ENCODE measurements around the gene RNU6-7. TPM values are rescaled to one million over a fixed set of nuclear protein-coding genes. Genes with fewer than 3 reads are reported as not detected.

RNU6-7 gene
- total RNA-seq, 1 experiment from 2014 or later, result not detected

DNA sequence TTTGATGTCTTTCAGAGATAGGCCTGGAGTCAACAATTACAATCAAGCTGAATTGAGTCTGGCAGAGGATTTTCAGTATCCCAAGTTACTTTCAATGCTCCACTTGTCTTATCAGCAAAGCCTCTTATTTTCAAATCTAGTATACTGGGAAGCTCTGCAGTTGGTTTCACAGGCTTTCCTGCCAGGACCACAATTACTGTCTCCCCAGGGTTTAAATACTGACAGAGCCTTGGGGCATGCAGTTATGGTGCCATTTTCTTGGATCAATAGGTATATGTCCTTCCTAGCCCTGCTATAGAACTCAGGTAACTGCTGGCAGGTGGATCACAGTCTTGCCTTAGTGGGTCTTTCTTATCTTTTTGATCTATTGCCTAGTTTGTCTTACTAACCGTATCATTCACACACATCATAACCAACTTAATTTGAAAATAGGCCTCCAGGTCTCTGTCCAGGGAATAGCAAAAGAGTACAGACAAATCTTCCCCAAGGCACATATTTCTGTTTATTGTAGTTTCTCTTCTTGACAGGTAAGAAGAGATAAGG lies 23.6 kb downstream of the RNU6-7 start:
- Histone ChIP-seq H4K91ac (ENCODE audit: insufficient read length, low read depth, low read length) (no peak overlapping the region), H3K79me2 (ENCODE audit: insufficient read depth, low read length) (no peaks in the 10 kb centered on the region), H2BK120ac (ENCODE audit: low read depth, low read length, poor library complexity, severe bottlenecking) (no peak overlapping the region), H3K4me1 (ENCODE audit: insufficient read depth, low read length) (no peaks in the 10 kb centered on the region), H3K14ac (ENCODE audit: insufficient read depth, low read length) (no peak overlapping the region), H3K23me2 (ENCODE audit: insufficient read length, low read depth, low read length, poor library complexity, severe bottlenecking) (no peaks in the 10 kb centered on the region), H2AFZ (ENCODE audit: low read length) (no peak overlapping the region), H3K79me1 (ENCODE audit: insufficient read depth, low read depth, low read length, poor library complexity, severe bottlenecking) (no peaks in the 10 kb centered on the region), H3K9me3 (ENCODE audit: control insufficient read depth, low read depth, low read length) (no peaks in the 10 kb centered on the region), H3K56ac (ENCODE audit: insufficient read length, low read depth, low read length) (no peak overlapping the region), H3K27ac (ENCODE audit: insufficient read length, low read depth, low read length) (no peak overlapping the region), H2AK5ac (ENCODE audit: insufficient read length, low read length) (no peak overlapping the region), H4K8ac (replicated peaks; ENCODE audit: insufficient read length, low read depth, low read length) (no peak overlapping the region), H3K4me2 (ENCODE audit: insufficient read depth, insufficient read length, low read length) (no peak overlapping the region), H3K4ac (ENCODE audit: low read depth, low read length) (no peak overlapping the region), H2BK15ac (ENCODE audit: low read depth, low read length) (no peak overlapping the region), H3T11ph (ENCODE audit: low read length) (no peak overlapping the region), H4K20me1 (ENCODE audit: control insufficient read depth, insufficient read depth, insufficient read length) (no peaks in the 10 kb centered on the region), H3K18ac (ENCODE audit: insufficient read length, low read depth, low read length) (no peak overlapping the region), H2BK20ac (ENCODE audit: low read depth, low read length, poor library complexity, severe bottlenecking) (no peak overlapping the region), H3K9ac (ENCODE audit: extremely low read depth, insufficient read length, low read length) (no peak overlapping the region), H3K23ac (ENCODE audit: insufficient read length, low read depth, low read length) (no peak overlapping the region), H2BK12ac (ENCODE audit: insufficient read length, low read depth, low read length) (no peak overlapping the region), H2BK5ac (ENCODE audit: insufficient read length, low read length) (no peak overlapping the region), H4K5ac (ENCODE audit: insufficient read length, low read depth, low read length) (no peak overlapping the region), H3K27me3 (ENCODE audit: insufficient read depth, low read length) (no peaks in the 10 kb centered on the region)
- Mint-ChIP-seq H3K4me3 (no peak overlapping the region), H3K4me1 (no peaks in the 10 kb centered on the region), H3K36me3 (ENCODE audit: insufficient read depth in 1 of 3, low read depth in 3 of 3) (no peaks in the 10 kb centered on the region), H3K27ac (0 out of 7 replicates have a peak overlapping the region, but pooled peaks of 1 of the 3 experiments have one; percentile 21), H3K27me3 (ENCODE audit: low read depth) (no peaks in the 10 kb centered on the region), H3K9me3 (no peaks in the 10 kb centered on the region)
- WGBS (ENCODE audit: extremely low coverage, insufficient read length, low lambda C conversion rate), result no CpG with 5 or more reads among the region's 1 CpG
- TF ChIP-seq, protein P1, sequence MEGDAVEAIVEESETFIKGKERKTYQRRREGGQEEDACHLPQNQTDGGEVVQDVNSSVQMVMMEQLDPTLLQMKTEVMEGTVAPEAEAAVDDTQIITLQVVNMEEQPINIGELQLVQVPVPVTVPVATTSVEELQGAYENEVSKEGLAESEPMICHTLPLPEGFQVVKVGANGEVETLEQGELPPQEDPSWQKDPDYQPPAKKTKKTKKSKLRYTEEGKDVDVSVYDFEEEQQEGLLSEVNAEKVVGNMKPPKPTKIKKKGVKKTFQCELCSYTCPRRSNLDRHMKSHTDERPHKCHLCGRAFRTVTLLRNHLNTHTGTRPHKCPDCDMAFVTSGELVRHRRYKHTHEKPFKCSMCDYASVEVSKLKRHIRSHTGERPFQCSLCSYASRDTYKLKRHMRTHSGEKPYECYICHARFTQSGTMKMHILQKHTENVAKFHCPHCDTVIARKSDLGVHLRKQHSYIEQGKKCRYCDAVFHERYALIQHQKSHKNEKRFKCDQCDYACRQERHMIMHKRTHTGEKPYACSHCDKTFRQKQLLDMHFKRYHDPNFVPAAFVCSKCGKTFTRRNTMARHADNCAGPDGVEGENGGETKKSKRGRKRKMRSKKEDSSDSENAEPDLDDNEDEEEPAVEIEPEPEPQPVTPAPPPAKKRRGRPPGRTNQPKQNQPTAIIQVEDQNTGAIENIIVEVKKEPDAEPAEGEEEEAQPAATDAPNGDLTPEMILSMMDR (conservative IDR thresholded peaks at IDR 0.05), result no peak
- no peak for DNase-seq
